Ishikawa (cell line): ENCODE results near the gene MXI1.

Experiments used
- CEBPB ChIP-seq: IDR thresholded peaks from 2 replicates; pipeline ENCODE4 v1.6.1; 2012
- CREB1 ChIP-seq: IDR thresholded peaks from 2 replicates; pipeline ENCODE4 v1.6.1; 2012; ENCODE audit warnings: low read depth
- EGR1 ChIP-seq: IDR thresholded peaks from 2 replicates; pipeline ENCODE4 v1.6.1; 2012
- EP300 ChIP-seq: IDR thresholded peaks from 2 replicates; pipeline ENCODE4 v1.6.1; 2012; ENCODE audit warnings: borderline replicate concordance
- FOXM1 ChIP-seq: IDR thresholded peaks from 2 replicates; pipeline ENCODE4 v1.6.1; 2012; ENCODE audit warnings: low read depth, borderline replicate concordance
- NFIC ChIP-seq: IDR thresholded peaks from 2 replicates; pipeline ENCODE4 v1.6.1; 2012
- RAD21 ChIP-seq: IDR thresholded peaks from 2 replicates; pipeline ENCODE4 v1.6.1; 2012; ENCODE audit warnings: low read depth
- TAF1 ChIP-seq: IDR thresholded peaks from 2 replicates; pipeline ENCODE4 v1.6.1; 2012; ENCODE audit warnings: low read depth, mild to moderate bottlenecking
- TCF12 ChIP-seq: IDR thresholded peaks from 2 replicates; pipeline ENCODE4 v1.6.1; 2012; ENCODE audit warnings: low read depth
- TEAD4 ChIP-seq: IDR thresholded peaks from 2 replicates; pipeline ENCODE4 v1.6.1; 2012
- YY1 ChIP-seq: IDR thresholded peaks from 2 replicates; pipeline ENCODE4 v1.6.1; 2012; ENCODE audit warnings: low read depth
- ZBTB7A ChIP-seq: IDR thresholded peaks from 2 replicates; pipeline ENCODE4 v1.6.1; 2012; ENCODE audit warnings: low read depth
- TF ChIP-seq, protein P1 (sequence below): IDR thresholded peaks from 2 replicates; pipeline ENCODE4 v1.6.1; 2012; ENCODE audit warnings: low read depth, mild to moderate bottlenecking
- TF ChIP-seq, protein P2 (sequence below): IDR thresholded peaks from 2 replicates; pipeline ENCODE4 v1.6.1; 2012
- TF ChIP-seq, protein P3 (sequence below): IDR thresholded peaks from 2 replicates; pipeline ENCODE4 v1.6.1; 2012

Gene MXI1

DNA sequence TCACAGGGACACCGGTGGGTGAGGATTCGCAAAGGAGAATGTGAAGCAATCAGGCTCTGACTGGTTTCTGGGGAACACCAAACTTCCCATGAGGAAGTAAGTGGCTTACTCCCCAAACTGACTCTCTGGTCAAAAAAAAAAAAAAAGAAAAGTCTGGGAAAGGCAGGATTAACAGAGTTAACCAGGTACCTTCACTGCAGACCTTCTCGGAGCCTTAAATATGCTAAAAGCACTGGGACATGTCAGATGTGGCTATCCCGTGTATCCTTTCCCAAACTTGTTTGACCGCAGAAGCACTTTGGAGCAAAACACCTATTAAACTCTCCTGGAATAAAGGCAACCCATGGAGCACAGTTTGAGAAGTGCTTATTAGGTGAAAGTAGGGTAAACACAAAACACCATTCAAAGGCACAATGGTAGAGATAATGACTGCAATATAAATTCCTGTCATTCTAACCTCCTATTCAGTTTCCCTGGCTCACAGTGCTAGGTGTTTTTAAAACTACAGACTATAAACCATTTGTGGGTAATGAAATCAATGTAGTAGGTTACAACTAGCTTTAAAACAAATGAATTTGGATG lies 44.1 kb upstream of the MXI1 start:
- no peak for TF ChIP-seq YY1
- no peak for TF ChIP-seq TAF1
- no peak for TF ChIP-seq TCF12
- no peak for TF ChIP-seq TEAD4
- TF ChIP-seq, protein P1, sequence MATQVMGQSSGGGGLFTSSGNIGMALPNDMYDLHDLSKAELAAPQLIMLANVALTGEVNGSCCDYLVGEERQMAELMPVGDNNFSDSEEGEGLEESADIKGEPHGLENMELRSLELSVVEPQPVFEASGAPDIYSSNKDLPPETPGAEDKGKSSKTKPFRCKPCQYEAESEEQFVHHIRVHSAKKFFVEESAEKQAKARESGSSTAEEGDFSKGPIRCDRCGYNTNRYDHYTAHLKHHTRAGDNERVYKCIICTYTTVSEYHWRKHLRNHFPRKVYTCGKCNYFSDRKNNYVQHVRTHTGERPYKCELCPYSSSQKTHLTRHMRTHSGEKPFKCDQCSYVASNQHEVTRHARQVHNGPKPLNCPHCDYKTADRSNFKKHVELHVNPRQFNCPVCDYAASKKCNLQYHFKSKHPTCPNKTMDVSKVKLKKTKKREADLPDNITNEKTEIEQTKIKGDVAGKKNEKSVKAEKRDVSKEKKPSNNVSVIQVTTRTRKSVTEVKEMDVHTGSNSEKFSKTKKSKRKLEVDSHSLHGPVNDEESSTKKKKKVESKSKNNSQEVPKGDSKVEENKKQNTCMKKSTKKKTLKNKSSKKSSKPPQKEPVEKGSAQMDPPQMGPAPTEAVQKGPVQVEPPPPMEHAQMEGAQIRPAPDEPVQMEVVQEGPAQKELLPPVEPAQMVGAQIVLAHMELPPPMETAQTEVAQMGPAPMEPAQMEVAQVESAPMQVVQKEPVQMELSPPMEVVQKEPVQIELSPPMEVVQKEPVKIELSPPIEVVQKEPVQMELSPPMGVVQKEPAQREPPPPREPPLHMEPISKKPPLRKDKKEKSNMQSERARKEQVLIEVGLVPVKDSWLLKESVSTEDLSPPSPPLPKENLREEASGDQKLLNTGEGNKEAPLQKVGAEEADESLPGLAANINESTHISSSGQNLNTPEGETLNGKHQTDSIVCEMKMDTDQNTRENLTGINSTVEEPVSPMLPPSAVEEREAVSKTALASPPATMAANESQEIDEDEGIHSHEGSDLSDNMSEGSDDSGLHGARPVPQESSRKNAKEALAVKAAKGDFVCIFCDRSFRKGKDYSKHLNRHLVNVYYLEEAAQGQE, result no peak
- no peak for TF ChIP-seq FOXM1
- TF ChIP-seq RAD21, result no peak
- TF ChIP-seq CREB1, result no peak
- no peak for TF ChIP-seq EP300

DNA sequence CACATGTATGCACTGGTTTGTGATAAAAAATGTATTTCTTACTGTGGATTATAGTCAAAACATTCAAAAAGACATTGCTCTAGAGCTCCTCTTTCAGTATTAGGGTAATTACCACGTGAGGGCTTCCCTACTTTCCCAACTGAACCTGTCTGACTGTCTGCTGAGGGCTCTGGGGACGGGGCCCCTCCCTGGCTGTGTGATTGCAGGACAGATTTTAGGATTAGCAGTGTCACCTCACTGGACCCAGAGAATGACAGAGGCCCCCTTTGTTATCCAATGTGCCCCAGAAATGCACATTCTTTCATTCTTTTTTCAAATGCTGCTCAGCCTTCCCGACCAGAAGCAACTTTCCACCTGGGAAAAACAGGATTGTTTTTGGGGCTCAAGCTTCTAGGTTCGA lies 43.6 kb upstream of the MXI1 start:
- TF ChIP-seq, protein P2, sequence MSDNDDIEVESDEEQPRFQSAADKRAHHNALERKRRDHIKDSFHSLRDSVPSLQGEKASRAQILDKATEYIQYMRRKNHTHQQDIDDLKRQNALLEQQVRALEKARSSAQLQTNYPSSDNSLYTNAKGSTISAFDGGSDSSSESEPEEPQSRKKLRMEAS, result no peak
- TF ChIP-seq FOXM1, result no peak

DNA sequence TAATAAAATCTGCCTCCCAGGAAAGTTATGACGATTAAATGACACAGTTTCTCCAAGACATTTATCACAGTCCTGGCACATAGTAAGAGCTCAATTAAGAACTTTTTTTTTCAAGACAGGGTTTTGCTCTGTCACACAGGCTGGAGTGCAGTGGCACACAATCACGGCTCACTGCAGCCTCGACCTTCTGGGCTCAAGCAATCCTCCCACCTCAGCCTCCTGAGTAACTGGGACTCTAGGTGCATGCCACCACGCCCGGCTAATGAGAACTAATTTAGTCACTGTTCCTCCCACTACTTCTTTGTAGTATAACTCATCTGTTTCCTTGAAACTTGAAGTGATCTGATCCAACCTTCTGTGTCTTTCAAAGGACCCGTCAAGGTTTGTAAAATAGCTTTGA lies 42.2 kb upstream of the MXI1 start:
- TF ChIP-seq EP300 (no peak), TAF1 (no peak), CEBPB (no peak), TEAD4 (no peak), NFIC (no peak), FOXM1 (no peak)
- TF ChIP-seq, protein P2, result no peak

DNA sequence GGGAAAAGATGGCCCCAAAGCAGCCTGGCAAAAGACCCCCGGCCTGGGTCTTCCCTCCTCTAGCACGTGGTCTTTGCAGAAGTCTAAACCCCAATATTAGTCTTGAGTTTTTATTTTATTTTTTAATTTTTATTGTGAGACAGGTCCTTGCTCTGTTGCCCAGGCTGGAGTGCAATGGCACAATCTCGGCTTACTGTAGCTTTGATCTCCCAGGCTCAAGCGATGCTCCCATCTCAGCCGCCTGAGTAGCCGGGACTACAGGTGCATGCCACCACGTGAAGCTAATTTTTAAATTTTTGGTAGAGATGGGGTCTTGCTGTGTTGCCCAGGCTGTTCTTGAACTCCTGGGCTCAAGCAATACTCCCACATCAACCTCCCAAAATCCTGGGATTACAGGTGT lies 40.3 kb upstream of the MXI1 start:
- no peak for TF ChIP-seq TCF12
- TF ChIP-seq CREB1, result no peak
- no peak for TF ChIP-seq YY1
- TF ChIP-seq FOXM1, result no peak
- no peak for TF ChIP-seq CEBPB
- no peak for TF ChIP-seq RAD21
- TF ChIP-seq, protein P1, result no peak
- TF ChIP-seq, protein P3, sequence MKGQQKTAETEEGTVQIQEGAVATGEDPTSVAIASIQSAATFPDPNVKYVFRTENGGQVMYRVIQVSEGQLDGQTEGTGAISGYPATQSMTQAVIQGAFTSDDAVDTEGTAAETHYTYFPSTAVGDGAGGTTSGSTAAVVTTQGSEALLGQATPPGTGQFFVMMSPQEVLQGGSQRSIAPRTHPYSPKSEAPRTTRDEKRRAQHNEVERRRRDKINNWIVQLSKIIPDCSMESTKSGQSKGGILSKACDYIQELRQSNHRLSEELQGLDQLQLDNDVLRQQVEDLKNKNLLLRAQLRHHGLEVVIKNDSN, result no peak
- TF ChIP-seq NFIC, result no peak
- no peak for TF ChIP-seq ZBTB7A
- no peak for TF ChIP-seq TEAD4
- TF ChIP-seq EGR1, result no peak

DNA sequence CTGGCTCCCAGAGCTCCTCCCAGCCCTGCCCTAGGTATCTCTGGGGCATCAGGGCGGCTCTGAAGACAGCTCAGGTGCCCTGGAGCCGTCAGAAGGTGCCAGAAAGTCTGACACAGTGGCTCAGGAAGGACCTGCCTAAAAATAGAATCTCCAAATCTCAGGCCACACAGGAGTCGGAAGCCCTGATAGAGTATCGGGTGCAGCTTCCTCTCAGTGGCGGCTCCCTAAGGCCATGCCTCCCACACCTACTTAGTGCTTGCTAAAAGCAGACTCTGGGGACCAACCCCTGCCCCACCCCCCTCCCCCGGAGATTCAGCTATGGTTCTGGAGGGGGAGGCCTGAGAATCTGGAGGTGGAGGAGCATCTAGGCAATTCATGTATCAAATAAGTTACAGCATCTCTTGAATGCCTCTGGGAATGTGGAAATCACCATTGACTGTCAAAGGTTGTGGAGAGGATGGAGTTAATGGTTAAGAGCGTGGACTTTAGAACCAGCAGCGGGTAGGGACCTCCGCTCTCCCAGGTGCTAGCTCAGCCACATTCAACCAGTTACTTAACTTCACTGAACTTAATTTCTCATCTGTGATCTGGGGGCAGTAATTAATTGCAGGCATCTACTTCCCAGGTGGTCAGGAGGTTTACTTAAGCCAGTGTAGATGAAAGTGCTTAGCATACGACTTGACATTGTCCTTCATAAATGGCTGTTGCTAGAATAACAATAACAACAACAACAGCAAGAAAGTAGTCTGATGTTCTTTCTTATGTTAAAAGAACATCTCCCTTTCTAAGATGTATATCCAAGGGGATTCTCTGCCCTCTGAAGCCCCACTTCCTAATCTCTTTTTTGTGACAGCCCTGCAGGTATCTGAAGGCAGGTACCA lies 38.6 kb upstream of the MXI1 start:
- TF ChIP-seq EGR1, result no peak
- TF ChIP-seq, protein P3, result no peak
- no peak for TF ChIP-seq NFIC
- TF ChIP-seq EP300, result no peak
- TF ChIP-seq, protein P1, result no peak
- TF ChIP-seq, protein P2, result no peak
- no peak for TF ChIP-seq ZBTB7A
- TF ChIP-seq YY1, result no peak
- no peak for TF ChIP-seq CEBPB
- TF ChIP-seq RAD21, result no peak
- TF ChIP-seq CREB1, result no peak
